BJ (cell line): ENCODE data around the gene DCAF6. TPM values are rescaled to one million over a fixed set of nuclear protein-coding genes. Genes with fewer than 3 reads are reported as not detected.
A peak's percentile ranks its signal among the peaks of the same experiment; 100 is the strongest.

Experiments used
- CTCF ChIA-PET: fragments of 350-600 bp; formaldehyde crosslinking; extraction: SDS; loops from one replicate; lab custom pipeline; 2021; ENCODE audit warnings: antibody characterized with exemption, inconsistent platforms; lab: Yijun Ruan, JAX
- POLR2A ChIA-PET: fragments of 300-600 bp; sonication (Branson Sonifier 250); formaldehyde crosslinking; extraction: SDS; loops from one replicate; lab custom pipeline; 2021; ENCODE audit warnings: antibody characterized with exemption; lab: Charles Lee
- DNase-seq: peaks from one replicate; pipeline ENCODE4 v3.0.0-alpha.2; 2011; ENCODE audit warnings: low read depth
- H3K27me3 ChIP-seq: 2 replicates; pipeline ENCODE4 v1.6.0; 2011; ENCODE audit warnings: low read length; ENCODE audit not compliant: control insufficient read depth, insufficient read depth
- H3K36me3 ChIP-seq: 2 replicates; pipeline ENCODE4 v1.5.1; 2011; ENCODE audit warnings: low read length; ENCODE audit not compliant: control insufficient read depth, insufficient read depth
- H3K4me3 ChIP-seq: 2 replicates; pipeline ENCODE4 v1.5.1; 2011; ENCODE audit warnings: low read depth, mild to moderate bottlenecking, control low read depth, low read length
- polyA plus RNA-seq: library from polyadenylated mRNA; depleted of rRNA; stranded (reverse); fragments of >200 nt; gene quantifications from 2 replicates; pipeline ENCODE4 v1.2.3, GENCODE V29; 2011
- TF ChIP-seq, protein P1 (sequence below): IDR thresholded peaks from 2 replicates; pipeline ENCODE4 v1.5.1; 2011; ENCODE audit warnings: low read depth, mild to moderate bottlenecking, control low read depth, inconsistent platforms, low read length, moderate library complexity; ENCODE audit not compliant: insufficient read depth

The DCAF6 gene
- polyA plus RNA-seq, 1 experiment = 50.8 TPM

DNA sequence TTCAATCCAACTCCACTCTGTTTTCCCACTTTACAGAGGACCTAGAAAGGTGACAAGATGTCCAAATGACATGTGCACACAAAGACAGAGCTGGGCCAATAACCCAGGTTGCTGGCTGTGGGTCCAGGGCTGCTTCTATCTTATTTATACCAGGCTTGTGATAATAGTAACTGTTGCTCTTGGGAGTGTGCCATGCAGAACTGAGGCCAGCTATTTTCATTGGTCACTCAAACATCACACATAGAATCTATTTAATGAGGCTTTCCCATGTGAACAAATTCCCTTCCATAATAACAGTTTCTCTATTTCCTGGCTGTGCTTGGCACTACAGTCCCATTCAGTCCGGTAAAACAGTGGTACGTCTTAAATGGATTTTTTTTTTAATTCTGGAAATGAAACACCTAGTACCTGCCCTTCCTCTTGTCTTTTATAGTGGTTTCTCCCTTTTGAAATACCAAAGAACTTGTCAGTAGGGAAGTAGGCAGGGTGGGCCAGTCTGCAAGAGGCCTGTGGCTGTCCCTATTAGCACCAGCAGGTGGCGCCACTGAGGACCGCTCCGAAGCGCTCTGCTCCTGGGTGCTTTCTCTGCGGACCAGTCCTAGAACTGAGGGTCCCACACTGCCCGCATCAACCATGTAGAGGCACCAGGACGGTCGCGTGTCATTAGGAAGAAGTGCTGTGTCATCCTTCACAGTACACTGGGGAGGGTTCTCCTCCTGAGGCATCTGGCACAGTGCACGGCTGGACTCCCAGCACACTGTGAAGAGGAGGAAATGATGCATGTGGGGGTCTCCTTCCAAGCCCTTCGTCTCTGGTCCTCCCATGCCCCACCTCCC lies 148.1 kb downstream of the DCAF6 start:
- Histone ChIP-seq H3K4me3 (no peak overlapping the region), H3K36me3 (peaks cover 2% of the 10 kb centered on the region; the same call in 1 of the 2 replicates), H3K27me3 (no peaks in the 10 kb centered on the region)
- POLR2A ChIA-PET = no interaction called here
- TF ChIP-seq, protein P1, sequence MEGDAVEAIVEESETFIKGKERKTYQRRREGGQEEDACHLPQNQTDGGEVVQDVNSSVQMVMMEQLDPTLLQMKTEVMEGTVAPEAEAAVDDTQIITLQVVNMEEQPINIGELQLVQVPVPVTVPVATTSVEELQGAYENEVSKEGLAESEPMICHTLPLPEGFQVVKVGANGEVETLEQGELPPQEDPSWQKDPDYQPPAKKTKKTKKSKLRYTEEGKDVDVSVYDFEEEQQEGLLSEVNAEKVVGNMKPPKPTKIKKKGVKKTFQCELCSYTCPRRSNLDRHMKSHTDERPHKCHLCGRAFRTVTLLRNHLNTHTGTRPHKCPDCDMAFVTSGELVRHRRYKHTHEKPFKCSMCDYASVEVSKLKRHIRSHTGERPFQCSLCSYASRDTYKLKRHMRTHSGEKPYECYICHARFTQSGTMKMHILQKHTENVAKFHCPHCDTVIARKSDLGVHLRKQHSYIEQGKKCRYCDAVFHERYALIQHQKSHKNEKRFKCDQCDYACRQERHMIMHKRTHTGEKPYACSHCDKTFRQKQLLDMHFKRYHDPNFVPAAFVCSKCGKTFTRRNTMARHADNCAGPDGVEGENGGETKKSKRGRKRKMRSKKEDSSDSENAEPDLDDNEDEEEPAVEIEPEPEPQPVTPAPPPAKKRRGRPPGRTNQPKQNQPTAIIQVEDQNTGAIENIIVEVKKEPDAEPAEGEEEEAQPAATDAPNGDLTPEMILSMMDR = peak; percentile 88
- CTCF ChIA-PET = interaction anchor here (0.6 to 2.9 kb wide), 23 partner anchors 10 to 1257 kb away, joined by 3 to 20 read pairs (median 4); no protein-coding TSS in a partner anchor
- DNase-seq = no peak

DNA sequence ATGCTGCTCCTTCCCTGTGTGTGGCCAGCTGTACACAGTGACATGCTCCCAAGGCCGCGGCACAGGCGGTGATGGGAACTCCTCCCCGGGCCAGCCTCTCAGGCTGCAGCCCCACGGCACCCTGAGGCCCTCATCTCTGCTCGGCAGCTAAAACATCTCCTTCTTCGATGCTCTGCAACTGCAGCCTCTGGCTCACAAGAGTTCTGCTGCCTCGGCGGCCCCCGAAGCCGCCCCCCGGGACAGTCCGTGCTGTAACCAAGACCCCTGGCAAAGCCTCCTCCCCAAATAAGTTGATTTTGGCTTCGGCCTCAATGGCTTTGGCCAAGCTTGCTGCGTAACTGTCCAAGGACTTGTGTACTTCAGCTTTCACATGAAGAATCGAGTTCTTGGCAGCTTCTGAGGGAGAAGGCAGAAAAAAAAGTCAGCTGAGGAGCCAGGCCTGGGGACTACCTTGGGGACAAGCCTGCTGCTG lies 149.0 kb downstream of the DCAF6 start:
- DNase-seq = no peak
- ChIA-PET CTCF (interaction anchor here (0.6 to 2.3 kb wide), 11 partner anchors 10 to 178 kb away, joined by 3 to 15 read pairs (median 3); no protein-coding TSS in a partner anchor), POLR2A (no interaction called here)
- H3K4me3 ChIP-seq = no peak overlapping the region
- TF ChIP-seq, protein P1 = no peak
- H3K36me3 ChIP-seq = peaks cover 2% of the 10 kb centered on the region; the same call in 1 of the 2 replicates
- H3K27me3 ChIP-seq = no peaks in the 10 kb centered on the region

DNA sequence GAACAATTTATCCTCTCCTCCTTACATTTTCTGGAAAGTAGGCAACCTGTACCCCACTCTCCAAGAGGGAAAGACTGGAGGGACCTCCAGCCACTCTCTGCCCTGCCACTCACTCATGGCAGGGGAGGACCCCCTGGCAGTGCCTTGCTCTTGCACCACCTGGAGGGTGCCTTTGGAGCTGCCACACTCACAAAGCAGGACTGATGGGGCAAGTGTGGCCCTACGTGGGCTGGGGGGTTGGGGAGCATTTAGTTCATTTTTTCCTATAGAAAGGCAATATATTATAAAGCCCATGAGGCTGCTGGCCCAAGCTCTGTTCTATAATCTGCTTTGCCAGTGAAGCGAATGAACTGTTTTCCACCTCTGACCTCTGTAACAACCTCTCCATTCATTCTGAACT lies 150.0 kb downstream of the DCAF6 start:
- ChIA-PET CTCF (interaction anchor here (1.2 to 1.5 kb wide), 4 partner anchors 9 to 60 kb away, joined by 3 to 4 read pairs (median 4); no protein-coding TSS in a partner anchor), POLR2A (no interaction called here)
- H3K27me3 ChIP-seq = no peaks in the 10 kb centered on the region
- TF ChIP-seq, protein P1 = no peak
- no peak overlapping the region for H3K4me3 ChIP-seq
- H3K36me3 ChIP-seq = peaks cover 2% of the 10 kb centered on the region; the same call in 1 of the 2 replicates
- no peak for DNase-seq

DNA sequence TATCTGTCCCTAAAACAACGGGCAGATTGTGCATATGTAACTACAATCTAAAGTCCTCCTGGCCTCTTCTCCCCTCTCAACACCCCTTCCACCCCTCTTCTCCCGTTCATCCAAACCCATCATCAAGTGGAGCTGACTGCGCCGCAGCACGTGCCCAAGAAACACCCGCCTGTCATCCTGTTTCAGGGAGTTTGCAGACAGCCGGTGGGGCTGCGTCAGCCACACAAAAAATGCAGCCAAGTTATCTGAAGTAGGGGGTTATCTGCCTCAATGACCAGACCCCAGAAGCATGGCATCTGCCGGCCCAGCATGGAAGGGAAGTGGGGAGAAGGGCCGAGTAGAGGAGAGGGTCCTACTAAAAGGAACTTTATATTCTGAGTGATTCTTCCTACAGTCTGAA lies 151.2 kb downstream of the DCAF6 start:
- TF ChIP-seq, protein P1 = no peak
- Histone ChIP-seq H3K4me3 (no peak overlapping the region), H3K27me3 (no peaks in the 10 kb centered on the region), H3K36me3 (peaks cover 2% of the 10 kb centered on the region; the same call in 1 of the 2 replicates)
- CTCF ChIA-PET = interaction anchor here (0.6 kb wide), 1 partner anchor 75 kb away, joined by 3 read pairs; no protein-coding TSS in a partner anchor
- DNase-seq = no peak
- POLR2A ChIA-PET = no interaction called here
